ENCODE data around the gene FARP1. TPM values are rescaled to one million over a fixed set of nuclear protein-coding genes. Genes with fewer than 3 reads are reported as not detected.

Gene FARP1
- total RNA-seq, 1 donor from 2014 or later = 128 TPM

GRCh38 chr13:98174307-98174706, 31.4 kb downstream of the FARP1 start:
- H3K4me1 ChIP-seq (ENCODE audit: insufficient read depth, low read length) = peaks cover 51% of the 10 kb centered on the region
- DNase-seq (ENCODE audit: low read depth) (peak; percentile 39), FAIRE-seq (no peak)
- no peaks in the 10 kb centered on the region for H3K27me3 ChIP-seq (ENCODE audit: insufficient read depth, low read length)
- no peaks in the 10 kb centered on the region for H3K9me3 ChIP-seq (ENCODE audit: insufficient read depth, low read depth, low read length)
- peak overlapping the region; percentile 20 for H3K4me3 ChIP-seq (ENCODE audit: insufficient read depth, low read depth, low read length)
- Mint-ChIP-seq H3K27ac (ENCODE audit: unreplicated experiment) (peak overlapping the region; percentile 98), H3K27me3 (ENCODE audit: low read depth, unreplicated experiment) (no peaks in the 10 kb centered on the region), H3K9me3 (ENCODE audit: unreplicated experiment) (peaks cover under 1% of the 10 kb centered on the region), H3K4me1 (ENCODE audit: low read depth, unreplicated experiment) (peaks cover 63% of the 10 kb centered on the region), H3K36me3 (ENCODE audit: low read depth, unreplicated experiment) (peaks cover 9% of the 10 kb centered on the region), H3K4me3 (ENCODE audit: unreplicated experiment) (peak overlapping the region; percentile 40)
- H3K4me2 ChIP-seq (ENCODE audit: low read length) = peak overlapping the region; percentile 78
- no peak for TF ChIP-seq EZH2 (IDR thresholded peaks at IDR 0.05; ENCODE audit: insufficient read depth, low read length)
- TF ChIP-seq CTCF (IDR thresholded peaks at IDR 0.05; ENCODE audit: insufficient read depth, low read depth, low read length) = no peak
- no peaks in the 10 kb centered on the region for H3K36me3 ChIP-seq (ENCODE audit: insufficient read depth, low read length)
- no peak overlapping the region for H2AFZ ChIP-seq (ENCODE audit: low read depth, low read length)
- no peaks in the 10 kb centered on the region for H4K20me1 ChIP-seq (ENCODE audit: insufficient read depth, low read length)
- H3K9ac ChIP-seq (ENCODE audit: low read length) = peak overlapping the region; percentile 76
- peaks cover 69% of the 10 kb centered on the region for H3K79me2 ChIP-seq (ENCODE audit: insufficient read depth, low read length)
- H3K27ac ChIP-seq (ENCODE audit: low read depth, low read length) = peak overlapping the region; percentile 92

- no peaks in the 10 kb centered on the region for H3K27me3 Mint-ChIP-seq (ENCODE audit: low read depth, unreplicated experiment)
- H3K4me3 ChIP-seq (ENCODE audit: insufficient read depth, low read depth, low read length) = no peak overlapping the region
- H4K20me1 ChIP-seq (ENCODE audit: insufficient read depth, low read length) = peaks cover 3% of the 10 kb centered on the region
- no peaks in the 10 kb centered on the region for H3K27me3 ChIP-seq (ENCODE audit: insufficient read depth, low read length)
- H3K9me3 Mint-ChIP-seq (ENCODE audit: unreplicated experiment) = peaks cover 3% of the 10 kb centered on the region
- H3K4me1 ChIP-seq (ENCODE audit: insufficient read depth, low read length) = peaks cover 51% of the 10 kb centered on the region
- no peaks in the 10 kb centered on the region for H3K9me3 ChIP-seq (ENCODE audit: insufficient read depth, low read depth, low read length)
- TF ChIP-seq CTCF (IDR thresholded peaks at IDR 0.05; ENCODE audit: insufficient read depth, low read depth, low read length) = no peak
- TF ChIP-seq EZH2 (IDR thresholded peaks at IDR 0.05; ENCODE audit: insufficient read depth, low read length) = no peak
- H3K27ac ChIP-seq (ENCODE audit: low read depth, low read length) = peak overlapping the region; percentile 92
- H3K9ac ChIP-seq (ENCODE audit: low read length) = peak overlapping the region; percentile 76
- H3K36me3 Mint-ChIP-seq (ENCODE audit: low read depth, unreplicated experiment) = peaks cover 9% of the 10 kb centered on the region
- H2AFZ ChIP-seq (ENCODE audit: low read depth, low read length) = no peak overlapping the region
- H3K4me1 Mint-ChIP-seq (ENCODE audit: low read depth, unreplicated experiment) = peaks cover 61% of the 10 kb centered on the region
- FAIRE-seq = no peak
- DNase-seq (ENCODE audit: low read depth) = peak; percentile 64
- peak overlapping the region; percentile 78 for H3K4me2 ChIP-seq (ENCODE audit: low read length)
- peak overlapping the region; percentile 98 for H3K27ac Mint-ChIP-seq (ENCODE audit: unreplicated experiment)
- H3K79me2 ChIP-seq (ENCODE audit: insufficient read depth, low read length) = peaks cover 67% of the 10 kb centered on the region
- no peak overlapping the region for H3K4me3 Mint-ChIP-seq (ENCODE audit: unreplicated experiment)
- no peaks in the 10 kb centered on the region for H3K36me3 ChIP-seq (ENCODE audit: insufficient read depth, low read length)
Measured at GRCh38 chr13:98175043-98175442, 32.1 kb downstream of the FARP1 start.

GRCh38 chr13:98175823-98176222, 32.9 kb downstream of the FARP1 start:
- no peak overlapping the region for H3K9ac ChIP-seq (ENCODE audit: low read length)
- H3K79me2 ChIP-seq (ENCODE audit: insufficient read depth, low read length) = peaks cover 71% of the 10 kb centered on the region
- no peaks in the 10 kb centered on the region for H3K9me3 ChIP-seq (ENCODE audit: insufficient read depth, low read depth, low read length)
- FAIRE-seq (peak; percentile 59), DNase-seq (ENCODE audit: low read depth) (peak; percentile 14)
- no peak overlapping the region for H3K4me3 Mint-ChIP-seq (ENCODE audit: unreplicated experiment)
- peaks cover 3% of the 10 kb centered on the region for H3K9me3 Mint-ChIP-seq (ENCODE audit: unreplicated experiment)
- TF ChIP-seq CTCF (IDR thresholded peaks at IDR 0.05; ENCODE audit: insufficient read depth, low read depth, low read length) = no peak
- no peak for TF ChIP-seq EZH2 (IDR thresholded peaks at IDR 0.05; ENCODE audit: insufficient read depth, low read length)
- peaks cover 53% of the 10 kb centered on the region for H3K4me1 ChIP-seq (ENCODE audit: insufficient read depth, low read length)
- peak overlapping the region; percentile 92 for H3K27ac ChIP-seq (ENCODE audit: low read depth, low read length)
- H3K4me1 Mint-ChIP-seq (ENCODE audit: low read depth, unreplicated experiment) = peaks cover 68% of the 10 kb centered on the region
- H3K27me3 ChIP-seq (ENCODE audit: insufficient read depth, low read length) = no peaks in the 10 kb centered on the region
- peak overlapping the region; percentile 8 for H3K27ac Mint-ChIP-seq (ENCODE audit: unreplicated experiment)
- H3K4me2 ChIP-seq (ENCODE audit: low read length) = no peak overlapping the region
- peaks cover 4% of the 10 kb centered on the region for H4K20me1 ChIP-seq (ENCODE audit: insufficient read depth, low read length)
- H2AFZ ChIP-seq (ENCODE audit: low read depth, low read length) = no peak overlapping the region
- H3K36me3 ChIP-seq (ENCODE audit: insufficient read depth, low read length) = no peaks in the 10 kb centered on the region
- no peaks in the 10 kb centered on the region for H3K27me3 Mint-ChIP-seq (ENCODE audit: low read depth, unreplicated experiment)
- H3K4me3 ChIP-seq (ENCODE audit: insufficient read depth, low read depth, low read length) = no peak overlapping the region
- H3K36me3 Mint-ChIP-seq (ENCODE audit: low read depth, unreplicated experiment) = peaks cover 13% of the 10 kb centered on the region

Data from astrocyte (in vitro differentiated cells and primary cell).